ENCODE data around the gene LMNTD2.

DNA sequence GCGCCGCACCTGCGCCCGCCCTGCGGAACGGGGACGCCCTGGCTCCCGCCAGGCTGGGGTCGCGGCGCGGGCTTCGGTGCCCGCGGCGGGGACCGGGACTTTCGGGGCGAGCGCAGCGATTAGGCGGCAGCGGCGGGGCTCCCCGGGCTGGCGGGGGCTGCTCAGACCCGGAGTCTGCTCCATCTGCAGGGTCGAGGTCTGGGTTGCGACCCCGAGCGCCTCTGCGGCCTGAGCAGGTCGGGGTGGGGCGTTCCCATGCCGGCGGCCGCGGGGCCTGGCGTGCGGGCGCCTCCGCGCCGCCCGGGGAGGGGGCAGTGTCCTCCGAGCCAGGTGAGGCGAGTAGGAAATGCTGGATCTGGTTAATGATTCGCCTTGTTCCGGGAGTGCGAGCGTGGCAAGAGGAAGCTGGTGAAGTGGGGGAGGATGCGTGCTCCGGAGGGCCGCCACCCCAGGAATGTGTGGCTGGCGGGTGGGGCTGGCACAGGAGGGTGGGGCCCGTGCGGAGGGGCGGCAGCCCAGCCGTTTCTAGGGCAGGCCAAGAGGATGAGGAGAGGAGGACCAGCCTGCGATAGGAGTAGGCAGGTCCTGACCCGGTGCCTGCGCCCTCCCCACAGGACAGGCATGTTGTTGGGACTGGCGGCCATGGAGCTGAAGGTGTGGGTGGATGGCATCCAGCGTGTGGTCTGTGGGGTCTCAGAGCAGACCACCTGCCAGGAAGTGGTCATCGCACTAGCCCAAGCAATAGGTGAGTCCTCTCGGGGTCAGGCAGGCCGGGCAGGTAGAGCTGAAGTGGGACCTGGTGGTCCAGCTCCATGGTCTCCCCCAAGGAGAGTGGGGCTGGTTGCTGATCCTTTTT lies 838 bp upstream of the LMNTD2 start:
- TF ChIP-seq CTCF (IDR thresholded peaks at IDR 0.05) (no peak), POLR2A (IDR thresholded peaks at IDR 0.05) (no peak), EP300 (IDR thresholded peaks at IDR 0.05) (no peak)

Data from tibial nerve (tissue), 4 donors.